Measurements from ENCODE around the gene TMED10.

- no peak for TF ChIP-seq ZNF331 (CRISPR knock-in tag; IDR thresholded peaks at IDR 0.05)
- no peak for TF ChIP-seq ATRX (CRISPR knock-in tag; IDR thresholded peaks at IDR 0.05; ENCODE audit: borderline replicate concordance)
Observed at GRCh38 chr14:75214558-75214957, 38.1 kb upstream of the TMED10 start.
